DMS153 treated with DMSO at 0.1 percent for 48 hours (cell line): Measurements from ENCODE around the gene KCNRG.
"Not testable (repeated sequence)": the region's sequence is repeated elsewhere in the genome, so short reads cannot be mapped to it uniquely, and the experiment has no call there.

Experiments
- DNase-seq: peaks from one replicate; lab custom pipeline; 2025; ENCODE audit not compliant: unreplicated experiment; lab: John Stamatoyannopoulos, UW

KCNRG gene

DNA sequence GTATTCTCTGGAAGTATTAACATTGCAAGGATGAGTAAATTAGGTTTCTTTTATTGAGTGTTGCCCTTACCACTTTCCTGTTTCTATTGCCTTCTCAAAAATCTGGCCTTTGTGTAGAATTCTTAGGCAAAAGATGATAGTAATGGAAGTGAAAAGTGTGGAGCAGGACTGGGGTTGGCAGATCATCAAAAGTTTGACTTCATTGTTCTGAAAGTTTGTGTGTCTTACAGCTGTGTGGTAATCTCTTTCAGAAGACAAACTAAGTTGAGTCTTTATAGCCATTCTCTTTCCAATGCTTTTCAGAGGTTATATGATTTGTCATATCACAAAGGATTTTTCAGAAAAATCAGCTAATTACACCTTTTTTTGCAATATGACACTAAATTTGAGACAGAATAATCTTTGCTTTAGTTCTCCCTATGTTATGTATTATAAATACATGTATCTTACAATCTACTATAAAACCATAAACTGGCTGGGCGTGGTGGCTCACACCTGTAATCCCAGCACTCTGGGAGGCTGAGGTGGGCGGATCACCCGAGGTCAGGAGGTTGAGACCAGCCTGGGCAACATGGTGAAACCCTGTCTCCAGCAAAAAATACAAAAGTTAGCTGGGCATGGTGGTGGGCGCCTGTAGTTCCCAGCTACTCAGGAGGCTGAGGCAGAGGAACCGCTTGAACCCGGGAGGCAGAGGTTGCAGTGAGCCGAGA, 8.7 kb upstream of the KCNRG start:
- DNase-seq: no peak

DNA sequence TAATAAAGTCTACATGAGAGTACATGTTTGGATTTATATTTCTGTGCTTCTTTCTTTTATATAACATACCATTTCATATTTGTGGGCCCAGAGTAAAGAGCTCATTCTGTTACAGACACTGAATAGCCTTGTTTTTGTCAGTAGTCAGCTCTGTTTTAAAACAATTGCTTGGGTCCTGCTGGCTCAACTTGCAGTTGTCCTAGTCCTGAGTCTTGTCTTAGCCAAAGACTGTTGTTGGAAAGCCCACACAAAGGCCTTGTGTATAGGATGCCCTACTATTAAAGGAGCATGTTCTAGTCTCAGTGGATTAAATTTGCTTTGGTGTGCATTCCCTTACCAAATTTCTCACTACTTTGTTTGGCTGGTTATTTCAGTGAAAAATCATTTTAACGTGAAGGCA, 3.8 kb upstream of the KCNRG start:
- no peak for DNase-seq

DNA sequence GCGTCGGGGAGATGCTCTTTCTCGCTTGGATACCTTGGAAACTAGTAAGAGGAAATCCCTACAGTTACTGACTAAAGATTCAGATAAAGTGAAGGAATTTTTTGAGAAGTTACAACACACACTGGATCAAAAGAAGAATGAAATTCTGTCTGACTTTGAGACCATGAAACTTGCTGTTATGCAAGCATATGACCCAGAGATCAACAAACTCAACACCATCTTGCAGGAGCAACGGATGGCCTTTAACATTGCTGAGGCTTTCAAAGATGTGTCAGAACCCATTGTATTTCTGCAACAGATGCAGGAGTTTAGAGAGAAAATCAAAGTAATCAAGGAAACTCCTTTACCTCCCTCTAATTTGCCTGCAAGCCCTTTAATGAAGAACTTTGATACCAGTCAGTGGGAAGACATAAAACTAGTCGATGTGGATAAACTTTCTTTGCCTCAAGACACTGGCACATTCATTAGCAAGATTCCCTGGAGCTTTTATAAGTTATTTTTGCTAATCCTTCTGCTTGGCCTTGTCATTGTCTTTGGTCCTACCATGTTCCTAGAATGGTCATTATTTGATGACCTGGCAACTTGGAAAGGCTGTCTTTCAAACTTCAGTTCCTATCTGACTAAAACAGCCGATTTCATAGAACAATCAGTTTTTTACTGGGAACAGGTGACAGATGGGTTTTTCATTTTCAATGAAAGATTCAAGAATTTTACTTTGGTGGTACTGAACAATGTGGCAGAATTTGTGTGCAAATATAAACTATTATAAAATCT, 2.7 kb upstream of the KCNRG start:
- no peak for DNase-seq

DNA sequence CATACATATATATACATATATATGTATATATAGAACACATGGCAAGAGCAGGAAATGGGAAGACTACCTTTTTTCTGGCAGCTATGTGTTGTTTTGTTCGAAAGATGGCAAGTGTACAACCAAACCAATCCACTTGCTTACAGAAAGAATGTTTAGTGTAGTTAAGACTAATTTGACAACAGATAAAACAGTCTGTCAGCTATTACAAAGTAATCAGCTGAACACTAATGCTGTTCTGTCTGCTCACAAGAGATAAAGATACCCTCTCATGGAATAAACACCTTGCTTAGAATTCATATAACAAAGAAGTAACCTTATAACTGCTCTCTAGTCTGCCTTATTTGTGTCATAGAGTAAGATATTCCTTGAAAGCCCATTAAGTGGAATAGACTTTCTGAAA, 858 bp upstream of the KCNRG start:
- DNase-seq: no peak

DNA sequence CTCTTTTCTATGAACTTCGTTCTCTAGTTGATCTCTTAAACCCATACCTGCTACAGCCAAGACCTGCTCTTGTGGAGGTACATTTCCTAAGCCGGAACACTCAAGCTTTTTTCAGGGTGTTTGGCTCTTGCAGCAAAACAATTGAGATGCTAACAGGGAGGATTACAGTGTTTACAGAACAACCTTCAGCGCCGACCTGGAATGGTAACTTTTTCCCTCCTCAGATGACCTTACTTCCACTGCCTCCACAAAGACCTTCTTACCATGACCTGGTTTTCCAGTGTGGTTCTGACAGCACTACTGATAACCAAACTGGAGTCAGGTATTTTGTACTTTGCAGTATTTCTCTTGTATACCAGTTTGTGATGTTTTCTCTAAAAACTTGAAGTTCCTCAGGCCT, 506 bp downstream of the KCNRG start:
- DNase-seq: no peak

DNA sequence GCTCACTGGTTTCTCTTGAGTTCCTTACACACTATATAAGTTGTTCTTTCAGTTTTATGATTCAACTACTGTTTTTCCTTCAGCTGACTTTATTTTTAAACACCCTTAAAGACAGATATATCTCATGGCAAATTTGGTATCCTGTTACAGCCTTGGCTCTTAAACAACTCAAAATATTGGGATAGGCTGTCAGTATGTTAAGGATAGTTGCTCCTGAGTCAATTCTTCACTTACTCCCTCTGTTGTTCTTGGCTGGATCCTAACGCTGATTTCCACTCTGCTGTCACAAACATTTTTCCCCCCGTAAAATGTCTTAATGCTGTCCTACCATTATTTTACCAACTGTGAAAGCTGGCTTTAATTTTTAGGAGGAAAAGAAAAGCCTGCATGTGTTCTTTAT, 1.2 kb downstream of the KCNRG start:
- DNase-seq: no peak

DNA sequence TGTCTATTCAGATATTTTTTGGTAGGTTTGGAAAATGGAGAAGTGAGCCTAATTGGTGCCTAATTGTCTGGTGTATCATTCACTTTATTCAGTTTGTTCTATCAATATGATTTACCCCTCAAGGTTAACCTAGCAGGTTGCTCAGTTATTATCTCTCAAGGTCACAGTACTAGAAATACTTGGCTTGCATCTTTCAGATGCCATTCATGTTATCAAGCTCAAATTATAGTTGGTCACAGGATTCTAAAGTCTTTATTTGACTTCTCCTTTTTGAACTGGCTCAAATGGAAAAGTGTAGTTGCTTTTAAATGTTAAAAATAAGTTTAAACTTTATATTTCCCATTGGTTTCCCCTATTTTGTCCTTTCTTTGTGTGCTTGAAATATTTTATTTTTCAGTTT, 2.6 kb downstream of the KCNRG start:
- no peak for DNase-seq

DNA sequence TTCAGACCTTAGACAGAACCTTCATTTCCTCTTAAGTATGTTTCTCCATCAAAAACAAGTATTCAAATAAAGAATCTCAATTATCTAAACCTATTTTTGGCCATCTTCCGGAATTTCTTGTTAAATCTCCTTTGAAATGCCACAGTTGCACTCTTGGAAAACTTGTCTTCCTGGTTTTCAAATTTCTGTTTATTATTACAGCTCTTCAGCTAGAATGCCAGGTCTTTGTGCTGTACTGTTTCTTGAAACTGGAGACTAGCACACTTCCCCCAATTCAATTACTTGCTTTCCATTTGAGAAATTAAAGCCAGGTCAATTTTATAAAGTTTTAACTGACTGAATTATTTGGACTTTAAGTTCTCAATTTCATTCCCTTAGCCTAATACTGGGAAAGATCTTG, 10.2 kb downstream of the KCNRG start:
- DNase-seq: no peak

DNA sequence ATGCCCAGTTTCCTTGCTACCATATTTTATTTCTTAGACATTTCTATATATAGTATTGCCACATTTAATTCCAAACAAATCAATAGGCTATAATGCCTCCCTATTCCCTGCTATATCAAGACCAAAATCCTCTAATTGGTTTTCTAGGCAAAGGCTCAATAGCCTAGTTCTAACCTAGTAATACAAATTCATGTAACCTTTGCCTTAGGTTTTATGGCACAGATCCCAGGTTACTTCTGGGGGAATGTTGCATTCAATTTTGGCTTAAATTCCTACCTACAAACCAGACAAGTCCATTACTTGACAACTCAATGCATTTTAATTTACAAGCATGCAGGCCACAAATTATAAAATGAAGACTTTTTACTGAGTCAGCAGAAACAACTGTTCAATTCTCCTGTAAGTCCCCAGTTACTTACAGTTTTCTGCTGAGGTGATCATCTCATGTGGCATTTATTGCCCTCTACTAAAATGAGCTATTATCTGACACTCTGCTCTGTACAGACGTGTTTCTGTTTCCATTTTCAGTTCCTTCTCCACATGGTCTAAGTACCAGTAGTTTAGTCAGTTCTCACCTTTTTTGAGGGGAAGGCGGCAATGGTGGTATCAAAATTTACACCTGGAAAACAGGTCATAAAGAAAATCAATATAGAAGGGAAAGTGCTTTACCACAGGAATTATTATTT, 11.7 kb downstream of the KCNRG start:
- no peak for DNase-seq

DNA sequence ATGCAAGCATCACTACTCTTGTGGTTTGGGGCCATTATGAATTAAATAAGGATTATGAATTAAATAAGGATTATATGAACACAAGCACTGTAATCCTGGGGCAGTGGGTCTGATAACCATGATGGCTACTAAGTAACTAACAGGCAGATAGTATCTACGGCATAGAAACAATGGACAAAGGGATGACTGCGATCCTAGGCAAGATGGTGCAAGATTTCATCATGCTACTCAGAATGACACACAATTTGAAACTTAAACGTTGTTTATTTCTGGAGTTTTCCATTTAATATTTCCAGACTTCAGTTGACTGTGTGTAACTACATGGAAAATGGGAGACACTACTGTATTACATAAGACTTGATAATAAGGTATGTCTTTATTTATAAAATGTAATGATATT, 15.1 kb downstream of the KCNRG start:
- DNase-seq: no peak

DNA sequence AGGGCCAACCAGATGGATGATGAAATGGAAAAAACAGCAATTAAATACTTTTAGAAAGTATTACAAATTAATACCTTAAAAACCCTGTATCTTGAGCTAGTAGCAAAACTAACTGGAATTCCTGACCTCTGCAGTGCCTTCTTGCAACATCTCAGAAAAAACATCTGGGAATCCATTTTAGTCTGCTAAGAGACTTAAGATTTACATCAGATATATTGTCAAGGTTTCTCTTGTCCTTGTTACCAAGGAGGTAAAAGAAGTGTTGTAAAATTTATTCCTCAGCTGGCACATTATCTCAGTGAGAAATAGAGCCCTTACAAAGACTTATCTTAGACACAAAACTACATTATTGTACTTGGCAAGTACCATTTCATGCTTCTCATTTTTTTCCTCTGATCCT, 18.5 kb downstream of the KCNRG start:
- no peak for DNase-seq

DNA sequence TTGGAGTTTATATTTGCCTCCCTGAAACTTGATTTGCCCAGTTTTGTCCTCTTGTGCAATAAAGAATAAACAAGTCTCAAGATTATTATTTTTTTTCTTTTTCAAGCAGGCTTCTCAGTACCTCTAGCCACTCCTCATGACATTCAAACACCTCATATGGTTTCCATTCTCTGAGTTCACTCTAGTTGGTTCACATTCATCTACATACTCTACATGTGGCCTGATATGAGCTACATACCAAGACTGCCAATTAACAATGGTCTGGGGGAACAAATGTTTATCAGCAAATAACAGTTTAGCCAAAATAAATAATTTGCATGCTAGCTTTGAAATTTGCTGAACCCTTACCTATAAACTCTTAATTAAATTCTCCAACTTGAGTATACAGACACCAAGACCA, 22.5 kb downstream of the KCNRG start:
- DNase-seq: no peak

DNA sequence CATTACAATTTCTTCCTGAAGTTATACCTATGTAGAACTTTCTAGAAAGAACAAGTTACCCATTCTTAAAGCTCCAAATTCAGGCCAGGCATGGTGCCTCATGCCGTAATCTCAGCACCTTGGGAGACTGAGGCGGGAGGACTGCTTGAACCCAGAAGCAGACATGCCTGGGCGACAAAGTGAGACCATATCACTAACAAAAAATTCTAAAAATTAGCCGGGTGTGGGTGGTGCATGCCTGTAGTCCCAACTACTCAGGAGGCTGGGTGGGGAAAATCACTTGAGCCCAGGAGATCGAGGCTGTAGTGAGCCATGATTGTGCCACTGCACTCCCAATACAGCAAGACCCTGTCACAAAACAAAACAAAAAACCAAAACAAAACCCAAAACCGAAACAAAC, 23.0 kb downstream of the KCNRG start:
- DNase-seq: no peak

DNA sequence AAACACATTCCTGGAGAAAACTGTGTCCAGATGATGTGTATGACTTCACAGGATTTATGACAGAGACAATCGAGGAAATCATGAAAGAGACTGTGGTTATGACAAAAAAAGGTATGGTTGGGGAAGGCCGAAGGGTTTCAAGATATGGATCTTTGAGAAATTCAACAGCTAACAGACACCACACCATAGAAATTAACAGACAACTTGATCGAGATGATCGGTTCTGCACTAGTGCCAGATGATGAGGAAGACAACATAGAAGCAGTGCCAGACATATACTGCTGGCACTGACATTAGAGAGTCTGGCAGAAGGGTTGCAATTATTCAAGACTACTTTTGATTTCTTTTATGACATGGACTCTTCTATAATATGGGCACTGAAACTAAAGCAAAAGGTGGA, 37.2 kb downstream of the KCNRG start:
- DNase-seq: no peak

DNA sequence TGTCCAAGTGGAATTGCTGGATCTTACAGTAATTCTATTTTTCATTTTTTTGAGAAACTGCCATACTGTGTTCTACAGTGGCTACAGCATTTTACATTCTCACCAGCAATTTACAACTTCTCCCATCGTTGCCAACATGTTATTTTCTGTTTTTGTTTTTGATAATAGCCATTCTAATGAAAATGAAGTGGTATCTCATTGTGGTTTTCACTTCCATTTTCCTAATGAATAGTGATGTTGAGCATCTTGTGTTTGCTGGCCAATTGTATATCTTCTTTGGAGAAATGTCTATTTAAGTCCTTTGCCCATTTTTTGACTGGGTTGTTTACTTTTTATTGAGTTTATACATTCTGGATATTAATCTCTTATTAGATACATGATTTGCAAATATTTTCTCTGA, 38.6 kb downstream of the KCNRG start:
- DNase-seq: no peak

DNA sequence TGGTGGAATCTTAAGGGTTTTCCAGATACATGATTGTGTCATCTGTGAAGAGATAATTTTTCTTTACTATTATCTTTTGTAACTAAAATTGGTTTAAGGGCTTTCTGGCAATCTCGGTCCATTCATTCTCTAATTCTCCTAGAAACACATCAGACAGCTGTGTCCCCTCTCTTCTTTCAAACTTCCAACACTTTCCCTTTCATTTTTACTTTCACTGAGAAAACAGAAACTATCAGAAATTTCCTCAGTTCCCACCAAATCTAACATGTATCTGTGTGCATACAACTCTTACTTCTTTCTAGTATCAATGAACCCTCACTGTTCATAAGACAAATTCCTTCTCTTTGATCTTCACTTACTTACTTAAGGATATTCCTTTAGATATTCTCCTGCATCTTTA, 40.2 kb downstream of the KCNRG start:
- no peak for DNase-seq

DNA sequence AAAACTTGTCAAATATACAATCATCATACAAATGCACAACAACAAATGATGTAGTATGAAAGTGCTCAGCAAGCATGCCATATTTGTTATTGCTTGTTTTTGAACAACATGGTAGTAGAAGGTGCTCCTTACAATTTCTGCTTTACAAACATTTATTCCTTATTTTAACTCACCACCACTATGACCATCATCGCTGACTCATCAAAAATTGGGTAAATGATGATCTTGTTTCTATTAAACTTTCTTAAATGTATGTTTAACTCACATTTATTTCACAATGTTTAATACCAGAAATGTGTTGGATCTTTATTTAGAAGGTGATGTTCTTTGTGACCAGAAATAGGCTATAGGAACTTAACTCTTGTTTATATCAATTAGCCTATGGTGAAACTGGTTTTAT, 45.5 kb downstream of the KCNRG start:
- DNase-seq: no peak

DNA sequence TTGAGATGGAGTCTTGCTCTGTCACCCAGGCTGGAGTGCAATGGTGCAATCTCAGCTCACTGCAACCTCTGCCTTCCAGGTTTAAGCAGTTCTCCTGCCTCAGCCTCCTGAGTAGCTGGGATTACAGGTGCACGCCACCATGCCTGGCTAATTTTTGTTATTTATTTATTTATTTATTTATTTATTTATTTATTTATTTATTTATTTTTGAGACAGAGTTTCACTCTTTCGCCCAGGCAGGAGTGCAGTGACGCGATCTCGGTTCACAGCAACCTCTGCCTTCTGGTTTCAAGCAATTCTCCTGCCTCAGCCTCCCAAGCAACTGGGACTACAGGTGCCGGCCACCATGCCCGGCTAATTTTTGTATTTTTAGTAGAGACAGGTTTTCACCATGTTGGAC, 47.1 kb downstream of the KCNRG start:
- not testable (repeated sequence) for DNase-seq

DNA sequence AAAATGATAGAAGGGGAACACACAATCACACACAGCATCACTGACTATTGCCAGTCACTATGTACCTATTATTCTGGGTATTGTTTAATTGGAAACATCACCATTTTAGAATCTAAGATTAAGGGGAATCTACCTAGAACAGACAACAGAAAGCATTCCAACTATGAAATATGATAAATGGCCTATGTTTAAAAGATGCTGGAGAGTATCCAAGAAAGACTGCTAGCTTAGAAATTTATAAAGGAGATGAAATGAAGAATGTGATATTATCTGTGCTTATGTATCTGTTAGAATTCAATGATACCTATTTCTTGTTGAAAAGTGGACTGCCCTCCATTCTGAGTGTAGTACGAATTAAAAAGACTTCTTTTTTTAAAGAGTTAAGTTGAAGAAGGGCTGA, 50.5 kb downstream of the KCNRG start:
- DNase-seq: no peak

DNA sequence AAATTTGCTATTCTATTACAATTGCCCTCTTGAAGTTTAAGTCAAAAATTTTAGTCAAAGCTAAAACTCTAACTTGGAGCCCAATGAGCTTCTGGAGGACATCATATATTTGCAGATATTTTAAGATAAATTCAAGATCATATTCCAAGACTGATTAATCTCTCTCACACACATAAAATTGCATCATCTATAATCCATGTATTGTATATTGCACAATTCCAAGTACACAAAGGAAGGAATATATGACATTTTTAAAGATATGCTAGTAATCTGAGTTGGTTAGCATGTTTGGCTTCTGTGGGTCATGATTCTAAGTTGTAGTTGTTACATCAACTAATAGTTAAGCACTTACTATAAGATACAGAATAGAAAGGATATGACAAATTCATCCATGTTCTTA, 53.3 kb downstream of the KCNRG start:
- no peak for DNase-seq

DNA sequence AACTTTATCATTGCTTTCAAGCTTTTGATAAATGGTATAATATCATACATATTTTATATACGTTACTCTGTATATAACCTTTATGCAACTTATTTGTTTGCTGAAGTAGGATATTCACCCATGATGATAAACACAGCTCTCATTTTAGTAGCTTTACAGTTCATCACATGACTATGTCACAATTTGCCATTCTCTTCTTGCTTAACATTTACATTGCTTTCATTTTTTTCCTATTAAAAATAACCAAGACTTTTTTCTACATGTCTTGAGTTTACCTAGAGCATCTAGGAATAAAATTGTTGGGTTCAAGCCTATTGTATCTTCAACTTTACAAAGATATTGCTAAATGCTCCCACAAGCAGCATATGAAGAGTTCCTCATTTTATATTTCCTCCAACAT, 54.0 kb downstream of the KCNRG start:
- no peak for DNase-seq

DNA sequence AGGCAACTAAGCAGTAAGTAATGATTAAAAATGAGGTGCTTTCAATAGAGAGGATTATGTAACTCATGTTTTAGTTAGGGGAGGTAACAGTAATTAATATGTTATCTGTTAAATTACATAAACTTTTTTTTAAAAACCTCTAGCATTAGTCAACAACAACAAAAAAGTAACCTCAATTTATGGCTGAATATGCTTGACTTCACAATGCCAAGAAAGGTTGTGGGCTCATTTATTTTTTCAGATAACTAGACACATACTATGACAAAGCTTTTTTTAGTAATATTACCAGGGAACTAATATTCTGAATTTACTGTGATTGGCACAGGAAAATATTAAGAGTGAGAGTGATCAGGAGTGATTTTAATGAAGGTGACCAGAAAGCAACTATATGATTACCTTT, 54.9 kb downstream of the KCNRG start:
- DNase-seq: no peak
